GM12878 (cell line): ENCODE measurements around the gene CELF2. TPM values are rescaled to one million over a fixed set of nuclear protein-coding genes. Genes with fewer than 3 reads are reported as not detected.

Experiments used
- ATAC-seq: fragments of 200-7000 bp; cut with Tn5 transposase; 3 replicates; pipeline ENCODE4 v1.9.1; 2020; ENCODE audit warnings: mild to moderate bottlenecking, moderate library complexity
- BruUV-seq: library from RNA; stranded (reverse); fragments of 400-500 nt; replicated peaks from 2 replicates; lab custom pipeline; 2021; lab: Mats Ljungman, UMichigan
- CTCF ChIA-PET: fragments of 300-600 bp; sonication (Branson Sonifier 250); formaldehyde crosslinking; extraction: SDS; loops from one replicate; lab custom pipeline; 2021; ENCODE audit warnings: inconsistent platforms; lab: Yijun Ruan, JAX
- POLR2A ChIA-PET: fragments of 350-600 bp; formaldehyde crosslinking; extraction: SDS; loops from one replicate; lab custom pipeline; 2021; ENCODE audit warnings: inconsistent platforms; lab: Charles Lee
- RAD21 ChIA-PET: fragments of 300-600 bp; sonication (Branson Sonifier 250); formaldehyde crosslinking; loops from one replicate; lab custom pipeline; 2023; ENCODE audit warnings: antibody characterized with exemption; ENCODE audit not compliant: unreplicated experiment; lab: Charles Lee
- SMC1A ChIA-PET: fragments of 300-600 bp; sonication (Branson Sonifier 250); formaldehyde crosslinking; loops from one replicate; lab custom pipeline; 2023; ENCODE audit not compliant: unreplicated experiment, uncharacterized antibody; lab: Charles Lee
- DNase-seq: peaks from one replicate; pipeline ENCODE4 v3.0.0-alpha.2; 2011; ENCODE audit warnings: low read depth, low spot score
- FAIRE-seq: peaks from 3 replicates; lab custom pipeline; 2011; peaks lifted over from hg19 to GRCh38; lab: Jason Lieb, UNC
- H2AFZ ChIP-seq: 2 replicates; pipeline ENCODE4 v1.6.0; 2011; ENCODE audit warnings: low read depth, low read length, control low read depth; ENCODE audit not compliant: control insufficient read depth
- H3K27ac ChIP-seq: 2 replicates; pipeline ENCODE4 v1.5.1; 2011; ENCODE audit warnings: control low read depth; ENCODE audit not compliant: control insufficient read depth, insufficient read depth
- H3K27me3 ChIP-seq, 2 experiments: replicated peaks in 1 of 2; 2 replicates each; pipeline versions ENCODE4 v1.6.0 to v1.6.1; 2011; ENCODE audit warnings: low read length in 1 of 2; ENCODE audit not compliant: control insufficient read depth in 2 of 2, insufficient read depth in 2 of 2
- H3K36me3 ChIP-seq, 2 experiments: 2 replicates each; pipeline ENCODE4 v1.5.1; 2011; ENCODE audit warnings: low read length in 1 of 2; ENCODE audit not compliant: control insufficient read depth in 2 of 2, insufficient read depth in 2 of 2
- H3K4me1 ChIP-seq: 2 replicates; pipeline ENCODE4 v1.6.1; 2011; ENCODE audit warnings: mild to moderate bottlenecking, low read length, moderate library complexity, mixed read lengths; ENCODE audit not compliant: control insufficient read depth, insufficient read depth
- H3K4me2 ChIP-seq: 2 replicates; pipeline ENCODE4 v1.6.0; 2011; ENCODE audit warnings: control low read depth; ENCODE audit not compliant: control insufficient read depth, insufficient read depth
- H3K4me3 ChIP-seq: fragments of 200-600 bp; sonication (generic); 2 replicates; pipeline ENCODE4 v1.5.1; 2016
- H3K79me2 ChIP-seq: 2 replicates; pipeline ENCODE4 v1.6.0; 2011; ENCODE audit warnings: low read length; ENCODE audit not compliant: control insufficient read depth, insufficient read depth
- H3K9ac ChIP-seq: 2 replicates; pipeline ENCODE4 v1.8.0; 2011; ENCODE audit warnings: low read length, control low read depth, mixed read lengths; ENCODE audit not compliant: control insufficient read depth, insufficient read depth
- H3K9me3 ChIP-seq: replicated peaks from 3 replicates; pipeline ENCODE4 v1.5.1; 2011; ENCODE audit warnings: mild to moderate bottlenecking, low read length; ENCODE audit not compliant: control insufficient read depth, insufficient read depth
- H4K20me1 ChIP-seq: 2 replicates; pipeline ENCODE4 v1.6.0; 2011; ENCODE audit not compliant: control insufficient read depth, insufficient read depth
- BACH1 ChIP-seq: fragments of 450-650 bp; IDR thresholded peaks from 2 replicates; pipeline ENCODE4 v1.6.1; 2017; ENCODE audit warnings: mild to moderate bottlenecking, borderline replicate concordance
- BCL11A ChIP-seq: IDR thresholded peaks from 2 replicates; pipeline ENCODE4 v1.6.1; 2011; ENCODE audit warnings: low read depth, low read length
- BMI1 ChIP-seq: fragments of 450-650 bp; IDR thresholded peaks from 2 replicates; pipeline ENCODE4 v1.6.1; 2016; ENCODE audit warnings: mild to moderate bottlenecking, moderate library complexity, borderline replicate concordance
- EED ChIP-seq: sonication (generic); IDR thresholded peaks from 2 replicates; pipeline ENCODE4 v1.6.1; 2016; ENCODE audit warnings: antibody characterized with exemption, low read depth
- EZH2 ChIP-seq: IDR thresholded peaks from 2 replicates; pipeline ENCODE4 v1.6.1; 2012; ENCODE audit warnings: low read depth, mild to moderate bottlenecking, control low read depth, inconsistent platforms, low read length, borderline replicate concordance; ENCODE audit not compliant: control insufficient read depth
- NFYB ChIP-seq: IDR thresholded peaks from 2 replicates; pipeline ENCODE4 v1.6.1; 2011; ENCODE audit warnings: low read depth, mild to moderate bottlenecking, low read length, improper control_type of control experiment, moderate library complexity; ENCODE audit not compliant: insufficient read depth
- NR2C2 ChIP-seq: IDR thresholded peaks from 2 replicates; pipeline ENCODE4 v1.6.1; 2011; ENCODE audit warnings: borderline replicate concordance, low read depth; ENCODE audit not compliant: control insufficient read depth, insufficient read length
- NR2F1 ChIP-seq: fragments of 450-650 bp; conservative IDR thresholded peaks from 2 replicates; pipeline ENCODE4 v1.6.1; 2017; ENCODE audit warnings: mild to moderate bottlenecking
- NRF1 ChIP-seq: conservative IDR thresholded peaks from 2 replicates; pipeline ENCODE4 v1.6.1; 2011; ENCODE audit warnings: mild to moderate bottlenecking, low read depth, low read length, improper control_type of control experiment
- RBBP5 ChIP-seq: fragments of 200-600 bp; sonication (generic); conservative IDR thresholded peaks from 2 replicates; pipeline ENCODE4 v1.6.1; 2016
- ZNF274 ChIP-seq: IDR thresholded peaks from one replicate; pipeline ENCODE4 v1.8.0; 2011; ENCODE audit not compliant: insufficient read length, insufficient read depth
- WGBS: methylation state at CpG from one replicate; pipeline ENCODE4 v1.1.6; 2016; ENCODE audit warnings: low lambda C conversion rate; ENCODE audit not compliant: insufficient replicate concordance, insufficient coverage; ENCODE audit errors: missing lambda C conversion rate; 5-methylcytosine and 5-hydroxymethylcytosine counted together
- in situ Hi-C: fragments of 300-500 bp; cut with MboI; formaldehyde crosslinking; loops from 9 replicates; pipeline ENCODE4 v1.14.3; 2018; ENCODE audit warnings: mixed read lengths
- intact Hi-C: fragments of 100-400 bp; cut with micrococcal nuclease; formaldehyde crosslinking; loops from one replicate; pipeline ENCODE4 v1.14.2; 2022; ENCODE audit not compliant: unreplicated experiment
- polyA plus RNA-seq, 11 experiments: library from polyadenylated mRNA; depleted of rRNA in 4 of 11; unstranded in 6 of 11; stranded (reverse) in 5 of 11; fragments of >200 nt; fragmentation: Nextera tagmentation in 4 of 11; fragmentation: Illumina TruSeq in 1 of 11; extraction: Ambion mirVana in 4 of 11; extraction: Trizol in 1 of 11; gene quantifications; 1 replicate in 1 of 11; 2 replicates in 10 of 11; pipeline versions ENCODE4 v1.2.1 to v1.2.3, GENCODE V29; 2011 to 2016; ENCODE audit warnings: inconsistent platforms in 2 of 11, missing spikeins in 2 of 11, low read depth in 1 of 11
- total RNA-seq, 4 experiments: library from RNA; depleted of rRNA in 3 of 4; stranded (reverse); fragments of >200 nt in 3 of 4; fragmentation: Illumina TruSeq in 1 of 4; extraction: Trizol in 1 of 4; gene quantifications; 2 replicates each; pipeline versions ENCODE4 v1.2.1 to v1.2.3, GENCODE V29; 2013 to 2021
- TF ChIP-seq, protein P1 (sequence below): IDR thresholded peaks from 2 replicates; pipeline ENCODE4 v1.6.1; 2012; ENCODE audit warnings: low read depth, low read length, improper control_type of control experiment

The CELF2 gene
- total and polyA plus RNA-seq, 10 of the 15 experiments (the other 5 are each of a cell fraction or from before 2014, with no cell fraction given), result 20.8 to 129 (median 86.3) TPM

DNA sequence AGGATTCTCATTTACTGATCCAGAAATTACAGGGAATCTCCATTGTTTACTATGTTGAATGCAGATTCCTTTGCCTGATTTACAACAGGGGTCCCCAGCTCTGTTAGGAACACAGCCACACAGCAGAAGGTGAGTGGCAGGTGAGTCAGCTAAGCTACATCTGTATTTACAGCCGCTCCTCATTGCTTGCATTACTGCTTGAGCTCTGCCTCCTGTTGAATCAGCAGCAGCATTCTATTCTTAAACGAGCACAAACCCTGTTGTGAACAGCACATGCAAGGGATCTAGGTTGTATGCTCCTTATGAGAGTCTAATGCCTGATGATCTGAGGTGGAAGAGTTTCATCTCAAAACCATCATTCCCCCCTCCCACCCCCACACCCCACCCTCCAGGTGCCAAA lies 23.3 kb upstream of the CELF2 start:
- 0% methylated on average over 2 of the region's 2 CpGs for WGBS
- no peak overlapping the region for H3K4me2 ChIP-seq
- no peaks in the 10 kb centered on the region for H3K27me3 ChIP-seq
- in situ Hi-C loops (no loop called here), intact Hi-C loops (no loop called here)
- no peaks in the 10 kb centered on the region for H4K20me1 ChIP-seq
- ChIA-PET RAD21 (no interaction called here), CTCF (no interaction called here), SMC1A (interaction anchor here (1.1 to 1.6 kb wide), 2 partner anchors 10 to 11 kb away, joined by 3 read pairs; no protein-coding TSS in a partner anchor), POLR2A (no interaction called here)
- ATAC-seq, result no peak
- H3K9ac ChIP-seq, result no peak overlapping the region
- FAIRE-seq, result no peak
- no peak overlapping the region for H3K27ac ChIP-seq
- no peak for DNase-seq
- TF ChIP-seq NFYB (no peak), ZNF274 (no peak), BACH1 (no peak), EED (no peak), RBBP5 (no peak), NRF1 (no peak), BCL11A (no peak), EZH2 (no peak), NR2C2 (no peak), BMI1 (no peak), NR2F1 (no peak)
- TF ChIP-seq, protein P1, sequence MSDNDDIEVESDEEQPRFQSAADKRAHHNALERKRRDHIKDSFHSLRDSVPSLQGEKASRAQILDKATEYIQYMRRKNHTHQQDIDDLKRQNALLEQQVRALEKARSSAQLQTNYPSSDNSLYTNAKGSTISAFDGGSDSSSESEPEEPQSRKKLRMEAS, result no peak
- BruUV-seq, result no TSS peak
- H2AFZ ChIP-seq, result no peak overlapping the region
- H3K4me3 ChIP-seq, result no peak overlapping the region
- no peaks in the 10 kb centered on the region for H3K79me2 ChIP-seq
- no peaks in the 10 kb centered on the region; the same call in 2 of the 3 replicates for H3K9me3 ChIP-seq
- H3K36me3 ChIP-seq, result no peaks in the 10 kb centered on the region
- no peaks in the 10 kb centered on the region for H3K4me1 ChIP-seq
